Loucy (cell line): Measurements from ENCODE around the gene SLC35G2.

ENCODE experiments used
- H2AFZ ChIP-seq: fragments of 200-600 bp; sonication (generic); 2 replicates; pipeline ENCODE4 v1.6.0; 2016; ENCODE audit warnings: antibody characterized with exemption, mild to moderate bottlenecking, low read length, moderate library complexity
- H3F3A ChIP-seq: fragments of 200-600 bp; 2 replicates; pipeline ENCODE4 v1.6.0; 2016; ENCODE audit warnings: antibody characterized with exemption, low read depth, mild to moderate bottlenecking
- H3K27me3 ChIP-seq: fragments of 200-600 bp; sonication (generic); 2 replicates; pipeline ENCODE4 v1.6.1; 2014; ENCODE audit warnings: low read length, mild to moderate bottlenecking; ENCODE audit not compliant: insufficient read depth, poor library complexity, severe bottlenecking
- H3K36me3 ChIP-seq: fragments of 200-600 bp; sonication (generic); 2 replicates; pipeline ENCODE4 v1.6.1; 2016; ENCODE audit warnings: low read length; ENCODE audit not compliant: insufficient read depth
- H3K4me1 ChIP-seq: fragments of 200-600 bp; sonication (generic); 2 replicates; pipeline ENCODE4 v1.5.1; 2014; ENCODE audit warnings: low read length, mild to moderate bottlenecking; ENCODE audit not compliant: insufficient read depth, poor library complexity, severe bottlenecking
- H3K4me2 ChIP-seq: fragments of 200-600 bp; sonication (generic); 2 replicates; pipeline ENCODE4 v1.6.0; 2014; ENCODE audit warnings: antibody characterized with exemption, low read length, low read depth, mild to moderate bottlenecking; ENCODE audit not compliant: poor library complexity, severe bottlenecking
- H3K4me3 ChIP-seq: fragments of 200-600 bp; sonication (generic); 2 replicates; pipeline ENCODE4 v1.5.1; 2014; ENCODE audit warnings: low read length, mild to moderate bottlenecking, mixed read lengths; ENCODE audit not compliant: poor library complexity, severe bottlenecking
- H3K79me2 ChIP-seq: fragments of 200-600 bp; sonication (generic); 2 replicates; pipeline ENCODE4 v1.6.1; 2014; ENCODE audit warnings: low read length; ENCODE audit not compliant: insufficient read depth
- H3K9ac ChIP-seq: fragments of 200-600 bp; sonication (generic); 2 replicates; pipeline ENCODE4 v1.6.0; 2014; ENCODE audit warnings: mild to moderate bottlenecking, low read depth, low read length, moderate library complexity; ENCODE audit not compliant: poor library complexity, severe bottlenecking
- H3K9me2 ChIP-seq: fragments of 200-600 bp; sonication (generic); replicated peaks from 2 replicates; pipeline ENCODE4 v1.6.1; 2016; ENCODE audit warnings: low read depth, low read length, mixed read lengths
- H3K9me3 ChIP-seq: fragments of 200-600 bp; sonication (generic); 2 replicates; pipeline ENCODE4 v1.6.1; 2014; ENCODE audit warnings: mild to moderate bottlenecking, antibody characterized with exemption, low read length, low read depth; ENCODE audit not compliant: insufficient read depth
- H4K20me1 ChIP-seq: fragments of 200-600 bp; sonication (generic); 2 replicates; pipeline ENCODE4 v1.6.0; 2014; ENCODE audit warnings: antibody characterized with exemption, low read length, mild to moderate bottlenecking; ENCODE audit not compliant: insufficient read depth, poor library complexity, severe bottlenecking
- EZH2phosphoT487 ChIP-seq: fragments of 200-600 bp; IDR thresholded peaks from 2 replicates; pipeline ENCODE4 v1.6.1; 2018; ENCODE audit warnings: antibody characterized with exemption, mild to moderate bottlenecking, moderate library complexity, borderline replicate concordance
- TF ChIP-seq, protein P1 (sequence below): fragments of 200-600 bp; sonication (generic); conservative IDR thresholded peaks from 2 replicates; pipeline ENCODE4 v1.5.1; 2014; ENCODE audit warnings: mild to moderate bottlenecking, antibody characterized with exemption, low read length

SLC35G2 gene

GRCh38 chr3:136882571-136882970 is 63.6 kb downstream of the SLC35G2 start:
- H4K20me1 ChIP-seq, result peaks cover 33% of the 10 kb centered on the region
- peak overlapping the region; percentile 40 for H3K4me2 ChIP-seq
- peaks cover 96% of the 10 kb centered on the region for H3K79me2 ChIP-seq
- peaks cover 17% of the 10 kb centered on the region; the same call in 1 of the 2 replicates for H3K9me3 ChIP-seq
- no peak for TF ChIP-seq EZH2phosphoT487
- TF ChIP-seq, protein P1, sequence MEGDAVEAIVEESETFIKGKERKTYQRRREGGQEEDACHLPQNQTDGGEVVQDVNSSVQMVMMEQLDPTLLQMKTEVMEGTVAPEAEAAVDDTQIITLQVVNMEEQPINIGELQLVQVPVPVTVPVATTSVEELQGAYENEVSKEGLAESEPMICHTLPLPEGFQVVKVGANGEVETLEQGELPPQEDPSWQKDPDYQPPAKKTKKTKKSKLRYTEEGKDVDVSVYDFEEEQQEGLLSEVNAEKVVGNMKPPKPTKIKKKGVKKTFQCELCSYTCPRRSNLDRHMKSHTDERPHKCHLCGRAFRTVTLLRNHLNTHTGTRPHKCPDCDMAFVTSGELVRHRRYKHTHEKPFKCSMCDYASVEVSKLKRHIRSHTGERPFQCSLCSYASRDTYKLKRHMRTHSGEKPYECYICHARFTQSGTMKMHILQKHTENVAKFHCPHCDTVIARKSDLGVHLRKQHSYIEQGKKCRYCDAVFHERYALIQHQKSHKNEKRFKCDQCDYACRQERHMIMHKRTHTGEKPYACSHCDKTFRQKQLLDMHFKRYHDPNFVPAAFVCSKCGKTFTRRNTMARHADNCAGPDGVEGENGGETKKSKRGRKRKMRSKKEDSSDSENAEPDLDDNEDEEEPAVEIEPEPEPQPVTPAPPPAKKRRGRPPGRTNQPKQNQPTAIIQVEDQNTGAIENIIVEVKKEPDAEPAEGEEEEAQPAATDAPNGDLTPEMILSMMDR, result no peak
- no peaks in the 10 kb centered on the region for H3K36me3 ChIP-seq
- peaks cover 67% of the 10 kb centered on the region for H3K4me1 ChIP-seq
- H3K9ac ChIP-seq, result no peak overlapping the region
- no peak overlapping the region for H2AFZ ChIP-seq
- peaks cover 23% of the 10 kb centered on the region for H3F3A ChIP-seq
- H3K4me3 ChIP-seq, result no peak overlapping the region
- H3K27me3 ChIP-seq, result no peaks in the 10 kb centered on the region
- no peaks in the 10 kb centered on the region for H3K9me2 ChIP-seq

- Histone ChIP-seq H3K4me3 (no peak overlapping the region), H3K9me2 (no peaks in the 10 kb centered on the region), H2AFZ (no peak overlapping the region), H3F3A (peaks cover 23% of the 10 kb centered on the region), H3K4me2 (peak overlapping the region; percentile 37), H3K9ac (peak overlapping the region; percentile 72), H3K79me2 (peaks cover 96% of the 10 kb centered on the region), H4K20me1 (peaks cover 33% of the 10 kb centered on the region), H3K4me1 (peaks cover 69% of the 10 kb centered on the region), H3K27me3 (no peaks in the 10 kb centered on the region), H3K9me3 (0 out of 2 replicates have a peak, but pooled peaks cover 3% of the 10 kb centered on the region), H3K36me3 (peaks cover 2% of the 10 kb centered on the region; the same call in 1 of the 2 replicates)
- TF ChIP-seq, protein P1, result no peak
- no peak for TF ChIP-seq EZH2phosphoT487
Measured at GRCh38 chr3:136883967-136884720, 65.2 kb downstream of the SLC35G2 start.

- peak overlapping the region; percentile 86 for H3K4me2 ChIP-seq
- peaks cover 36% of the 10 kb centered on the region for H4K20me1 ChIP-seq
- H2AFZ ChIP-seq, result no peak overlapping the region
- TF ChIP-seq, protein P1, result no peak
- TF ChIP-seq EZH2phosphoT487, result no peak
- no peaks in the 10 kb centered on the region for H3K9me2 ChIP-seq
- H3K4me3 ChIP-seq, result peak overlapping the region; percentile 70
- peaks cover 68% of the 10 kb centered on the region for H3K4me1 ChIP-seq
- H3F3A ChIP-seq, result peaks cover 23% of the 10 kb centered on the region
- H3K9me3 ChIP-seq, result 0 out of 2 replicates have a peak, but pooled peaks cover 2% of the 10 kb centered on the region
- peak overlapping the region; percentile 72 for H3K9ac ChIP-seq
- H3K36me3 ChIP-seq, result peaks cover 6% of the 10 kb centered on the region; the same call in 1 of the 2 replicates
- peaks cover 98% of the 10 kb centered on the region for H3K79me2 ChIP-seq
- H3K27me3 ChIP-seq, result no peaks in the 10 kb centered on the region
Measured at GRCh38 chr3:136885357-136886213, 66.7 kb downstream of the SLC35G2 start.
